IPS DF 4.7 (cell line): ENCODE results near the gene CEBPZOS.
"Not testable (repeated sequence)": the region's sequence is repeated elsewhere in the genome, so short reads cannot be mapped to it uniquely, and the experiment has no call there.

Source experiments
- DNase-seq: peaks from one replicate; pipeline ENCODE4 v3.0.0-alpha.2; 2013; ENCODE audit warnings: low spot score; ENCODE audit errors: extremely low read depth

Gene CEBPZOS

DNA sequence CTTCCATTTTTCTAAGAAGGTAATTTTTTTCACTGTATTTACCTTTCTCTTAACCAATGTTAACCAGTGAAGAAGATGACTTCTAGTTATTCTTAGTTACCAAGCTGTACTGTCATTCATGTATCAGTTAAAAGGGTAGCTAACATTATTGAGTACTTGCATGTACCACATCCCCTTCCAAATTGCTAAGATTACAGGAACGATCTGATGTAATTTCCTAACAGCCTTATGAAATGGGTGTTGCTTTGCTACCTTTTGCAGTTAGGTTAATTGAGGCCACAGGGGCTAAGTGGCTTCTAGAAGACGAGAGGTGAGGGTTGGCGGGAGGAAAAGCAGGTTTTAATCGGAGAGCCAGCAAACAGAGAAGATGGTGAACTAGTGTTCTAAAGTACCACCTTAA lies 6.0 kb upstream of the CEBPZOS start:
- no peak for DNase-seq

DNA sequence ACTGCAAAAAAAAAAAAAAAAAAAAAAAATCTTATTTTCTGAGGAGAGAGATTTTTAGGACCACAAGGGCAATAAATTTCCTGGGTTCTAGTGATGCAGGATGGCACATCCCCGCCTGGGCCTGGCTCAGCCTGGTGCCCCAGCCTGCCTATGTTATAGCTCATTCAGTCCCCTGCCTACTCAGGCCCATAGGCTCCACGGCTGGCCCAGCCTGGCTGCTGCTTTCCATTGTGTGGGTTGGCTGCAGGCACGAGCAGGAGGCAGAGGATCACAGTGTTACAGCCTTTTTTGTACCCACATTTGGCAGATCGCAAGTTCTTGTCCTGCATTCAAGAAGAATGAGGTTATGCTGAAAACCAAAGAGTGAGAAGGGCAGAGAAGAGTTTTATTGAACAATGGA lies 5.0 kb upstream of the CEBPZOS start:
- no peak for DNase-seq

DNA sequence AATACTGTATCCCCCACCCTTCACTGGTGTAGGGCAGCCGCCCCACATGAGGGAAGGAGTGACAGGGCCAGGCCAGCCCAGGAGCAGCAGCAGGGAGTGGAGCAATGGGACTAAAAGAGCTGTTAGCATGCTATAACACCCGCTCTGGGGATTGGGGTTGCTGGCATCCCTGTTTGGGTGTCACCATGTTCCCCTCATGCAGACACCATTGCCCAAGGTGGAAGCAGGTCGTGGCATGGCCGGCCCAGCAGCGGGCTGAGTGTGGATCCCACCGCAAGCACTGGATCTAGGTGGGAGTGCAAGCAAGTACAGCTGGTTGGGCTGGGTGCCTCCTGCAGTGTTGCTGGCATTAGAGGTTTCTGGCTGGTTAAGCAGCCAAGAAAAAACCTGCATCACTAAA lies 4.5 kb upstream of the CEBPZOS start:
- DNase-seq, result no peak

DNA sequence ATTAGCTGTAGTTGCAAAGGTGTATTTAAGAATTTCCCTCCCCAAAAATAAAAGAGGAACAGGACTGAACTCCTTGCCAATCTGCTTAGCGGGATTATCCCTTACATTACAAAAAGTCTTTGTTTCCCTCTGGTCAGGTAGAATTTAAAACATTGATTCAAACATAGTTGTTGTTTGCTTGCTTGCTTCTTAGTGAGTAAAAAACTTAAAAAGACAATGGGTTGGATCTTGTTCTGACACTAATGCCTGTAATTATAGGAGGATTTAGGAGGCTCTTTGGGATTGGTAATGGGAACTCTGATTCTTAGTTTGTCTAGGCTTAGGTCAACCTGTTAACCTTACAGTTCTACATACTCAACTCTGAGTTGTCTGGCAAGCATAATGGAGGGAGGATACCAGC lies 3.7 kb upstream of the CEBPZOS start:
- no peak for DNase-seq

DNA sequence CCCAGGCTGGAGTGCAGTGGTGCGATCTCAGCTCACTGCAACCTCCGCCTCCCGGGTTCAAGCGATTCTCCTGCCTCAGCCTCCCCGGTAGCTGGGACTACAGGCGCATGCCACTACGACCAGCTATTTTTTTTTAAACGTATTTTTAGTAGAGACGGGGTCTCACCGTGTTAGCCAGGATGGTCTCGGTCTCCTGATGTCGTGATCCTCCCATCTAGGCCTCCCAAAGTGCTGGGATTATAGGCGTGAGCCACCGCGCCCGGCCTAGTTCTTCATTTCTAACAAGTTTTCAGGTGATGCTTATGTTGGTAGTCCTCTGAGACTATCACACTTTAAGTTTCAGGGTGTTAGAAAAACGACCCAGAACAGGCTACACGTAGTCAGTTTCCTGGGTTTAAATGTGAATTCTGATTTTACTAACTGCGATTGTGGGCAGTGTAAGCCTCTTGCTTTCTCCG lies 405 bp upstream of the CEBPZOS start:
- DNase-seq, result not testable (repeated sequence)

DNA sequence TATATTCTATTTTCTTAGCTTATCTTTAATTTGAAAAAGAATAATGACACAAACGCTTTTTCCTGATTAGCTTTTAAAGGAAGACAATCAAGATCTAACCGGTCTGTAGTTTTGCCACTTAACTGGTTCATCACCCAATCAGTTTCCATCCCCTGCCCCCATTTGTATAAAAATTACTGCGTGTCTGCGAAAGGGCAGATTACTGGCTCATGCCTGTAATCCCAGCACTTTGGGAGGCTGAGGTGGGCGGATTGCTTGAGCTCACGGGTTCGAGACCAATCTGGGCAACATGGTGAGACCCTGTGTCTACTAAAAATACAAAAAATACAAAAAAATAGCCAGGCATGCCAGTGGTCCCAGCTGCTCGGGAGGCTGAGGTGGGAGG lies 2.4 kb downstream of the CEBPZOS start:
- DNase-seq, result no peak

DNA sequence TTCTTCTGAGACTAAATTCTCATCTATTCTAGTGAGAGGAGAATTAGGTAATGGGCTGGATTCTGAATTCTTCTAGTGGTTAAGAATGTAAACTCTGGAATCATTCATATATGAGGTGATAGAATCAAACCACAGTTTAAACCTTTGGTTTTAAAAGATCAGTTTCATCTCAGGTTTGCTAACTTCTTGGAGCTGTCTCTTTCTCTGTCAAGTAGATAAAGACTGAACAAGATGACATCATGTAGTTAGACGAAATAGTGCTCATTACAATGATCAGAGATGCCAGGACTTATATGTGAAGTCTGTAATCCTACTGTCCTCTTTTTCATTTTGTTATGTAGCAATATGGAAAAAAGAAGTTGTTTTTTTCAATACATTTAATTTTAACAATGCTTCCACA lies 4.9 kb downstream of the CEBPZOS start:
- no peak for DNase-seq

DNA sequence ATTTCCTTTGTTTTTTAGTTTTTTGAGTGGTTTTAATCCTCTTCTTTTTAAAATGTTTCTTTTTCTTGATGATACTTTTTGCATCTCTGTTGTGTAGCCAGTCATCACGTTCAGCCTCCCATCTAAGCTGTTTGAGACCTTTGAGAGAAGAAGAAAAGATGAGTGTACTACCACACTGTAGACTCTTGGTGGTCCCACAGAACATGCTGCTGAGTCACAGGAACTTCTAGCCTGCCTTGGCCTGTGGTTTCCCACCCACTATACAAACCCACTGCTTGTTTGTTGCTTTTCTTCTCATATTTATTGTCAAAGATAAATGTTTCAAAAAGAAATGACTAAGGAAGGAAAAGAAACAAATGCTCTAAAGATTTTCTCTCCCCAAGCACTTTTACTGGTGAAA lies 5.5 kb downstream of the CEBPZOS start:
- DNase-seq, result no peak

DNA sequence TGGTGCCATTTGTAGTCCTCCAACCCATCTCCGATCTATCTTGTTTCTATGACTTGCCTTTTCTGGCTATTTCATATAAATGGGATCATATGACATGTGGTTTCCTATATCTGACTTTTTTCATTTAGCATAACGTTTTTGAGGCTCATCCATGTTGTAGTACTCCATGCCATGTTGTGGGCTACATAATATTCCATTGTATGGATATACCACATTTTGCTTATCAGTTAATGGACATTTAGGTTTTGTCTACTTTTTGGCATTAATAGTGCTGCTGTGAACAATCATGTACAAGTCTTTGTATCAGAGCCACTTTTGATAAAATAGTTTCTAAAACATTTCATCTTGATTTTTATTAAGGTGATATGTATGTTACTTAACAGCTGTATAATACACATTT lies 7.4 kb downstream of the CEBPZOS start:
- no peak for DNase-seq

DNA sequence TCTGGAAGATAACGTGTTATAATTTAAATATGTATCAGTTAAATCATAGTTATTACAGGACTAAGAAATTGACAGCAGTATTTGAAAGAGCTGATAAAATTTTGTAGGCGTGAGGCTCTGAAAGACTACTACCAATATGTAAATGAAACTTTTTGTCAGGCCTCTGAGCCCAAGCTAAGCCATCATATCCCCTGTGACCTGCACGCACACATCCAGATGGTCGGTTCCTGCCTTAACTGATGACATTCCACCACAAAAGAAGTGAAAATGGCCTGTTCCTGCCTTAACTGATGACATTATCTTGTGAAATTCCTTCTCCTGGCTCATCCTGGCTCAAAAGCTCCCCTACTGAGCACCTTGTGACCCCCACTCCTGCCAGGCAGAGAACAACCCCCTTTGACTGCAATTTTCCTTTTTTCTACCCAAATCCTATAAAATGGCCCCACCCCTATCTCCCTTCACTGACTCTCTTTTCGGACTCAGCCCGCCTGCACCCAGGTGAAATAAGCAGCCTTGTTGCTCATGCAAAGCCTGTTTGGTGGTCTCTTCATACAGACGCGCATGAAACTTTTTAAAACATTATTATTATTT lies 8.9 kb downstream of the CEBPZOS start:
- DNase-seq, result not testable (repeated sequence)

DNA sequence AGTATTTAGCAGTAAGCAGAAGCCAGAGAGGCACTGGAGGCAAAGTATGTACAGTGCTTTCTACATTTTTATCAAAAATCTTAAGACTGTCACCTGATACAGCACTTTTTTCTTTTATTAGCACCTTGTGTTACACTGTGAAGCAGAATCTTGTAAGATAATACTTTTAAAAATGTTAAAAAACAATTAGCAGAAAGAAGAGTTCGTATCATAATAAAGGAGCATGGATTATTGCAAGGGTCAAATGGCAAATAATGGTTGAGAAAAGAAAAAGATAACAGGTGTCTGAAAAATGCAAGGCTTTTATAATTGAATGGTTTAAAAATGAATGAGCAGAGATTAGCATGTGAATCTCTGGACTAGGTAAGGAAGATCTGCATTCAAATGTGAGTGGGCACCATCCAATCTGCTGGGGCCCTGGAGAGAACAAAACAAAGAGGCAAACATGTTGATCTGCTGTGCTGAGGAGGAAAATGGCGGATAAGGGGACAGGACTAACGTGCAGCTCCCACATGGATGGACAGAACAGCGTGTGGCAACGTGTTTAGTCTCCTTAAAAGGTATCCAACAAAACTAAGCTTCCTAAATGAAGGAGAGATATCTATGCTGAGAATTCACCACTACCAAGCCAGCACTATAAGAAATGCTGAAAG lies 9.5 kb downstream of the CEBPZOS start:
- peak; percentile 78 for DNase-seq

DNA sequence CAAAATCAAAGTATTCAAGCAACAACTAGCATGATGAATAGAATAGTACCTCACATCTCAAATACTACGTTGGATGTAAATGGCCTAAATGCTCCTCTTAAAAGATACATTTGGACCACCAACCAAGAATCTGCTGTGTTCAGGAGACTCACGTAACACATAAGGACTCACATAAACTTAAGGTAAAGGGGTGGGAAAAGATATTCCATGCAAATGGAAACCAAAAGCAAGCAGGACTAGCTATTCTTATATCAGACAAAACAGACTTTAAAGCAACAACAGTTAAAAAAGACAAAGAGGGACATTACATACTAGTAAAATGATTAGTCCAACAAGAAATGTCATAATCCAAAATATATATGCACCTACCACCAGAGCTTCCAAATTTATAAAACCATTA lies 10.5 kb downstream of the CEBPZOS start:
- DNase-seq, result not testable (repeated sequence)

DNA sequence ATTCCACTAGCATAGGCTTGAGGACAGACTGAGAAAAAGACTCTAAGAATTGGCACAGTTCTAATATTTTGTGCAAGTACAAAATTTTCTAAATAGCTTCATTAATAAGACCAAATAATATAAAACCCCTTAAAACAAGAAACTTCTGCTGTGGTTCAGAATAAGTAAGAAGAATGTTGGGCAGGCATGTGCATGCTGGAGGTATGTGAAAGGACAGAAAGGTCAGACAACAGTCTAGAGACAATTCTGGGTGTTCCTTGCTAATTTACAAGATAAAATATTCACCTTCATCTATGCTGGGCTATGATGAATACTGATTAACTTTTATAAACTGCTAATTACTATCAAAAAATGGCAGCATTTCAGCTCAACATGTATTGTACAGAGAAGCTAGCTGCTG lies 14.9 kb downstream of the CEBPZOS start:
- DNase-seq, result no peak

DNA sequence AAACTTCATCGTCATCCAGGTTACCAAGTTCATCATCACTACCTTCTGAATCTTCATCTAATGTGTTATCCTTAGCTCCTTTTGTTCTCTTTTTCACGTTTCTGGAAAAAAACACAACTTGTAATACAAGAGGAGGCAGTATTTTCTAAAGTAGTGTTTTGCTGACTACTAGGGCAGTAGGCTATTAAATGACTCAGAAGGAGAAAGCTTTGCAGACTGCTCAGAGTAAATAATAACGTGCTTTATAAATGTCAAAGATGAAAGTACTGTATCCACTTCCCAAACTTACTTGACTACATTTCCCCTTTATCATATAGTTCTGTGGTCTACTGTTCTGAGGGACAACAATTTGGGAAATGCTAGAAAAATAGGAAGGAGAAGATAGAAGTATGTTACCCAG lies 15.6 kb downstream of the CEBPZOS start:
- no peak for DNase-seq

DNA sequence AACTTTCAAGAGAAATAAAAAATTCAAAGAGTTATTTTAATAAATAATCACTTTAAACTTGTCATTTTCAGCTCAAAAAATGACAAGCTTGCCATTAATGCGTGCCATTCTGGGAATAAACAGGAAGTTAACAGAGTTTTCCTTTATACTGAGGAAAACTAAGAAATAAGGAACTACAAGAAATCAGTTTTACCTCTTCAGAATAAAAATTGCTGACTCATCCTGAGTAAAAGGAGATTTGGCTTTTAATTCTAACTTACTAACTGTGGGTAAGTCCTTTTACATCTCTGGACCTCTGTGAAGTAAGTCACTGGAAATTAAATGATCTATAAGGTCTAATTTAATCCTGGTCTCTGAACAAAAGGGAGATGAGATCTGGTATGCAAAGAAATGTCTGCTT lies 19.0 kb downstream of the CEBPZOS start:
- no peak for DNase-seq

DNA sequence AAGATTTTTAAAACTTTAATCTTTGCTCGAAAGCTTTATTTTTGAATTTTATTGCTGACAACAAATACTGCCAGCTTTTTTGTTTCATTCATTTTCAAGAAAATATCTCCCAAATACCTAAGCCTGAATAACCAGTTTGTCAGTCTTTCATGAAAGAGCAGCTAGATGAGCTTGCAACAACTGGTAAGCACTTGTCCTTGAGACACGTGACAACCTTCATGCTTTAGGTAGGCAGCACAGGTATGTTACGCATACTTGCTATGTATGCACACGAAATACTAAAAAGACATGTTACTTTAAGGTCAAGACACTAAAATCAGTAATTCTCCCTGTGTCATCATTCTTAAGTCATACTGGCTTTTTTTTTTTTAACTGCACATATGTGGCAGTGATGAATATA lies 22.8 kb downstream of the CEBPZOS start:
- DNase-seq, result no peak

DNA sequence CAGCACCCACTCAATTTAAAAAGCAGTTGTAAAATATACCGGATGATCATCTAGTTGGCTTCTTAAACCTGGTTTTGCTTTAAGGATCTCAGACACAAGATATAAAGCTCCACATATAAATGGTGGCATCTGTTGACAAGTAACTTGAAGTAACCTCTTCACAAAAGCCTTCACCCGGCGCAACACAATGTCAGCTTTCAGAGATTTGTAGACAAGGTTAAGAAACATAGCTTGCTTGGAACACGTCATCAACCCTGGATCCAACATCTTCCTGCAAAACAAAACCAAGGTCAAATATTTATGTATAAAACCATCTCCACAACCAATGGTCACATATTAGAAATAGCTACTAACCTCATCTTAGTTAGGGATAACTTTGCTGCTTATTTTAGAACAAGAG lies 26.8 kb downstream of the CEBPZOS start:
- no peak for DNase-seq

DNA sequence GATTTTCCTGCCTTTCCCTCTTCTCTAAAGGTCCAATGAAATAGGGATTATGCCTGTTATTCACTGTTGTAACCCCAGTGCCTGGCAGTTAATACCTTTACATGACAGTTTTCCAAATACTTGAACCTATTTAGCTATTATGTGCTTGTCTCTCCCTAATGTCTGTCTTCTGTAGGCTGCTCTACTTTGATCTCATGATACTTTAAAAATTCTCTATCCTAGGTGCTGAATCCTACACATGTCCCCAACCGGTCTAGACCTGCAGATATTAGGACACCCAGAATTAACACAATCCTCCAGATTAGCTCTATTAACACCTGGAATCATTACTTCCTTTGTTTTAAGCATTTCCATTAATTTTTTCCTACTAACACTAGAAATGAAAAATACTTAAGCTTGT lies 27.8 kb downstream of the CEBPZOS start:
- no peak for DNase-seq

DNA sequence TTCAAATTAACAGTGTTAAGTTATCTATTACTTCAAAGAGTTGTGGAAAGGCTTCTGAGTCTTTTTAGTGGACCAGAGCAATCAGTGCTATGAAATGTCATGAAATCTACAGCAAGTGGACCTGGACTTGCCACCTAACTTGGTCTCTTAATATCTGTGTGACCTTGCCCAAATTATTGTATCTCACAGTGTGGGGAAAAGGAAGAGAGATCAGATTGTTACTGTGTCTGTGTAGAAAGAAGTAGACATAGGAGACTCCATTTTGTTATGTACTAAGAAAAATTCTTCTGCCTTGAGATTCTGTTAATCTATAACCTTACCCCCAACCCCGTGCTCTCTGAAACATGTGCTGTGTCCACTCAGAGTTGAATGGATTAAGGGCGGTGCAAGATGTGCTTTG lies 28.8 kb downstream of the CEBPZOS start:
- DNase-seq, result not testable (repeated sequence)

DNA sequence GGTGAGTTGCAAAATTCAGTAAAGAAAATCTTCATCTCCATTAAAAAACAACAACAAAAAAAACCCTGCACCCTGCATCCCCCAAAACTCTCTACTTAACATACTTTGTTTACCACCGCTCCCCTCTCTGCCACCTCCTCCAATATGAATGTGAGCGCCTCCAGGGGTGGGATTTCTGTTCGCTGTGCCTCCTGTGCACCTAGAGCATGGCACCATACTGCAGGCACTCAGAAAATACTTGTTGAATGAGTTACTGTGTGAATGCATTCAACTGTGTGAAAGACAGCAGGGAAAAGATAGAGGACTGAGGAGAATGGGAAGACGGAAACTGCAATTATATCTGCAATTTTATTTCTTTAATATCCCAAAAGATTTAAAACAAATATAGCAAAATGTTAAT lies 30.6 kb downstream of the CEBPZOS start:
- DNase-seq, result no peak

DNA sequence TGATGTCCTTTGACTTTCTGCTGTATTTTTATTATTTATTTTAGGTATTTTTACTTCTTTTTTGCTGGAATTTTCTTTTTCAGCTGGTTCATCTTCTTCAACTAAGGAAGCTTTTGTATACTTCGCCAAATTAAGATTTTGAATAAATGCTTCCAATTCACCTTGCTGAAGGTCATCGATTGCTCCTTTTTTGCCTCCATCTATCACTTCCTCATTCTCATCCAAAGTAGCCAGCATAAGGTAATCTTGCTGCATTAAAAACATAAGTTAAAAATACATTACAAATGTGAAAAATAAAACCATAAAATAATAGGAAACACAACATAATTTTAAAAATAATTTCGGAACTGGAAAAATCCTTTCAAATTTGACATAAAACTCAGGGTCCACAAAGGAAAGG lies 32.5 kb downstream of the CEBPZOS start:
- DNase-seq, result no peak

DNA sequence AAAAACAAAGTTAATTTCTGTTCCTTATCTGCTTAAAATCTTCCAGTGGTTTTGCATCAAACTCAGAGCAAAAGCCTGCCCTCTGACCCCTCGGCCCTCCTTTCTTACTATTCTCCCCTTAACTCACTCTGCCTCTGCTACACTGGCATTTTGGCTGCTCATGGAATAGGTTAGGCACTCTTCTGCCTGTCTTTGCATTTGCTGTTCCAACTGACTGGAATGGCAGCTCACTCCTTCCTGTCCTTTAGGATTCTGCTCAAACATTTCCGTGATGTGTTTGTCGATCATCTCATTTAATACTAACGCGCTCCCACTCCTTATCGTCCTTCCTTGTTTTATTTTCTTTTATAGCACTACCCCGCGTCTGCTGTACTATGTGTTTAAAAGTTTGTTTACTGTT lies 34.3 kb downstream of the CEBPZOS start:
- DNase-seq, result no peak
